Gastrocnemius medialis (tissue), 4 donors: Measurements from ENCODE around the gene KIF7.

Experiments used
- CTCF ChIP-seq, 5 experiments: fragments of 450-650 bp in 3 of 5; fragments of 200-600 bp in 2 of 5; sonication (generic) in 2 of 5; IDR thresholded peaks in 4 of 5; conservative IDR thresholded peaks in 1 of 5; 1 replicate in 4 of 5; 2 replicates in 1 of 5; pipeline ENCODE4 v1.5.1; 2016 to 2019; ENCODE audit warnings: antibody characterized with exemption in 5 of 5, mild to moderate bottlenecking in 3 of 5, moderate library complexity in 3 of 5
- POLR2A ChIP-seq, 2 donors: fragments of 450-650 bp; IDR thresholded peaks; one replicate each; pipeline ENCODE4 v1.6.1; 2017; ENCODE audit warnings: antibody characterized with exemption in 2 of 2, mild to moderate bottlenecking in 2 of 2, moderate library complexity in 2 of 2

GRCh38 chr15:89629829-89630228, 25.4 kb downstream of the KIF7 start:
- TF ChIP-seq POLR2A (IDR thresholded peaks at IDR 0.05) (no peak), CTCF (IDR thresholded peaks at IDR 0.05 in 4 of 5, conservative IDR thresholded peaks at IDR 0.05 in 1 of 5) (no peak)
